Skeletal muscle satellite cell (primary cell): ENCODE measurements around the gene MGAT4A.

Experiments used
- H3K27me3 ChIP-seq: 2 replicates; pipeline ENCODE4 v1.7.0; 2013; ENCODE audit warnings: low read length; ENCODE audit not compliant: control insufficient read depth, insufficient read depth
- H3K36me3 ChIP-seq: 2 replicates; pipeline ENCODE4 v1.7.0; 2013; ENCODE audit warnings: mild to moderate bottlenecking, control low read depth, low read length; ENCODE audit not compliant: insufficient read depth
- H3K4me1 ChIP-seq: 2 replicates; pipeline ENCODE4 v1.7.0; 2013; ENCODE audit warnings: low read length; ENCODE audit not compliant: control insufficient read depth, insufficient read depth
- H3K4me2 ChIP-seq: 2 replicates; pipeline ENCODE4 v1.7.0; 2013; ENCODE audit warnings: mild to moderate bottlenecking, low read length
- H3K4me3 ChIP-seq: 2 replicates; pipeline ENCODE4 v1.7.0; 2013; ENCODE audit warnings: low read length
- H3K9ac ChIP-seq: 2 replicates; pipeline ENCODE4 v1.7.0; 2013; ENCODE audit warnings: mild to moderate bottlenecking, low read depth, low read length, moderate library complexity
- H3K9me3 ChIP-seq: replicated peaks from 2 replicates; pipeline ENCODE4 v1.7.0; 2013; ENCODE audit warnings: mild to moderate bottlenecking, control low read depth, low read length

Gene MGAT4A

GRCh38 chr2:98588880-98589431 lies 142.0 kb downstream of the MGAT4A start:
- Histone ChIP-seq H3K27me3 (no peaks in the 10 kb centered on the region), H3K9me3 (no peaks in the 10 kb centered on the region)

GRCh38 chr2:98586551-98587140 lies 144.3 kb downstream of the MGAT4A start:
- Histone ChIP-seq H3K27me3 (no peaks in the 10 kb centered on the region), H3K4me2 (no peak overlapping the region), H3K4me3 (no peak overlapping the region), H3K36me3 (peaks cover 22% of the 10 kb centered on the region), H3K4me1 (no peaks in the 10 kb centered on the region), H3K9me3 (no peaks in the 10 kb centered on the region), H3K9ac (no peak overlapping the region)

More at GRCh38 chr2:98588880-98589431, 142.0 kb downstream of the MGAT4A start:
- H3K4me2 ChIP-seq, result no peak overlapping the region
- H3K4me3 ChIP-seq, result no peak overlapping the region
- H3K9ac ChIP-seq, result no peak overlapping the region
- peaks cover 8% of the 10 kb centered on the region for H3K36me3 ChIP-seq
- H3K4me1 ChIP-seq, result no peaks in the 10 kb centered on the region

GRCh38 chr2:98585386-98585785 lies 145.5 kb downstream of the MGAT4A start:
- Histone ChIP-seq H3K4me2 (no peak overlapping the region), H3K9ac (no peak overlapping the region), H3K4me3 (no peak overlapping the region), H3K9me3 (no peaks in the 10 kb centered on the region), H3K36me3 (peaks cover 20% of the 10 kb centered on the region), H3K27me3 (no peaks in the 10 kb centered on the region), H3K4me1 (no peaks in the 10 kb centered on the region)

GRCh38 chr2:98583816-98584618 lies 146.9 kb downstream of the MGAT4A start:
- H3K36me3 ChIP-seq, result peaks cover 16% of the 10 kb centered on the region
- H3K27me3 ChIP-seq, result no peaks in the 10 kb centered on the region

GRCh38 chr2:98583276-98583675 lies 147.7 kb downstream of the MGAT4A start:
- Histone ChIP-seq H3K27me3 (no peaks in the 10 kb centered on the region), H3K36me3 (peaks cover 14% of the 10 kb centered on the region), H3K4me2 (no peak overlapping the region), H3K9ac (no peak overlapping the region), H3K4me1 (no peaks in the 10 kb centered on the region), H3K4me3 (no peak overlapping the region), H3K9me3 (no peaks in the 10 kb centered on the region)

More at GRCh38 chr2:98583816-98584618, 146.9 kb downstream of the MGAT4A start:
- H3K4me3 ChIP-seq, result no peak overlapping the region
- no peaks in the 10 kb centered on the region for H3K4me1 ChIP-seq
- no peak overlapping the region for H3K4me2 ChIP-seq
- no peaks in the 10 kb centered on the region for H3K9me3 ChIP-seq
- no peak overlapping the region for H3K9ac ChIP-seq

- Histone ChIP-seq H3K9ac (no peak overlapping the region), H3K36me3 (peaks cover 14% of the 10 kb centered on the region), H3K27me3 (no peaks in the 10 kb centered on the region), H3K4me3 (no peak overlapping the region), H3K4me2 (no peak overlapping the region), H3K9me3 (no peaks in the 10 kb centered on the region), H3K4me1 (no peaks in the 10 kb centered on the region)
Measured at GRCh38 chr2:98582523-98582922, 148.4 kb downstream of the MGAT4A start.

- no peaks in the 10 kb centered on the region for H3K27me3 ChIP-seq
- no peak overlapping the region for H3K4me3 ChIP-seq
- no peaks in the 10 kb centered on the region for H3K4me1 ChIP-seq
- H3K36me3 ChIP-seq, result peaks cover 16% of the 10 kb centered on the region
- no peak overlapping the region for H3K4me2 ChIP-seq
- H3K9ac ChIP-seq, result no peak overlapping the region
- H3K9me3 ChIP-seq, result no peaks in the 10 kb centered on the region
Measured at GRCh38 chr2:98580656-98581284, 150.2 kb downstream of the MGAT4A start.

GRCh38 chr2:98579926-98580325 lies 151.0 kb downstream of the MGAT4A start:
- no peaks in the 10 kb centered on the region for H3K4me1 ChIP-seq
- H3K4me3 ChIP-seq, result no peak overlapping the region
- peaks cover 20% of the 10 kb centered on the region for H3K36me3 ChIP-seq
- no peak overlapping the region for H3K4me2 ChIP-seq
- H3K27me3 ChIP-seq, result no peaks in the 10 kb centered on the region
- H3K9ac ChIP-seq, result no peak overlapping the region
- H3K9me3 ChIP-seq, result no peaks in the 10 kb centered on the region

GRCh38 chr2:98578231-98578630 lies 152.7 kb downstream of the MGAT4A start:
- Histone ChIP-seq H3K9ac (no peak overlapping the region), H3K9me3 (no peaks in the 10 kb centered on the region), H3K27me3 (no peaks in the 10 kb centered on the region), H3K4me3 (no peak overlapping the region), H3K4me2 (no peak overlapping the region), H3K36me3 (peaks cover 18% of the 10 kb centered on the region), H3K4me1 (no peaks in the 10 kb centered on the region)

- Histone ChIP-seq H3K4me3 (no peak overlapping the region), H3K4me2 (no peak overlapping the region), H3K9ac (no peak overlapping the region), H3K4me1 (no peaks in the 10 kb centered on the region), H3K27me3 (no peaks in the 10 kb centered on the region), H3K9me3 (no peaks in the 10 kb centered on the region), H3K36me3 (peaks cover 12% of the 10 kb centered on the region)
Measured at GRCh38 chr2:98577313-98577712, 153.6 kb downstream of the MGAT4A start.

GRCh38 chr2:98576666-98577312 lies 154.1 kb downstream of the MGAT4A start:
- no peak overlapping the region for H3K9ac ChIP-seq
- no peaks in the 10 kb centered on the region for H3K27me3 ChIP-seq
- H3K4me1 ChIP-seq, result no peaks in the 10 kb centered on the region
- H3K4me2 ChIP-seq, result no peak overlapping the region
- peaks cover 10% of the 10 kb centered on the region for H3K36me3 ChIP-seq
- no peaks in the 10 kb centered on the region for H3K9me3 ChIP-seq
- no peak overlapping the region for H3K4me3 ChIP-seq
